Chondrocyte (in vitro differentiated cells): ENCODE data around the gene CPT1B. TPM values are rescaled to one million over a fixed set of nuclear protein-coding genes. Genes with fewer than 3 reads are reported as not detected.

Experiments
- DNase-seq: peaks from one replicate; pipeline ENCODE4 v3.0.0; 2021; ENCODE audit warnings: mixed read lengths, low spot score
- H3K27ac Mint-ChIP-seq: one replicate; pipeline ENCODE4 v1.8.0; 2021; ENCODE audit warnings: mild to moderate bottlenecking, moderate library complexity, mixed read lengths; ENCODE audit not compliant: unreplicated experiment
- H3K27me3 Mint-ChIP-seq: 2 replicates; pipeline ENCODE4 v1.8.0; 2021; ENCODE audit warnings: low read depth, mixed read lengths
- H3K36me3 Mint-ChIP-seq: 2 replicates; pipeline ENCODE4 v1.8.0; 2021; ENCODE audit warnings: low read depth, mixed read lengths
- H3K4me1 Mint-ChIP-seq: 2 replicates; pipeline ENCODE4 v1.8.0; 2021; ENCODE audit warnings: low read depth, mild to moderate bottlenecking, mixed read lengths
- H3K4me3 Mint-ChIP-seq: one replicate; pipeline ENCODE4 v1.8.0; 2021; ENCODE audit warnings: mild to moderate bottlenecking, moderate library complexity, mixed read lengths; ENCODE audit not compliant: unreplicated experiment
- H3K9me3 Mint-ChIP-seq: 2 replicates; pipeline ENCODE4 v1.8.0; 2021; ENCODE audit warnings: low read depth, mixed read lengths
- total RNA-seq: library from RNA; stranded (reverse); gene quantifications from 3 replicates; pipeline ENCODE4 v1.2.1, GENCODE V29; 2021
- TF ChIP-seq, protein P1 (sequence below): fragments of 200-600 bp; sonication (generic); IDR thresholded peaks from 2 replicates; pipeline ENCODE4 v1.5.0; 2021; ENCODE audit warnings: antibody characterized with exemption, mild to moderate bottlenecking, moderate library complexity

Gene CPT1B
- total RNA-seq, 1 donor from 2014 or later: 33.9 TPM

DNA sequence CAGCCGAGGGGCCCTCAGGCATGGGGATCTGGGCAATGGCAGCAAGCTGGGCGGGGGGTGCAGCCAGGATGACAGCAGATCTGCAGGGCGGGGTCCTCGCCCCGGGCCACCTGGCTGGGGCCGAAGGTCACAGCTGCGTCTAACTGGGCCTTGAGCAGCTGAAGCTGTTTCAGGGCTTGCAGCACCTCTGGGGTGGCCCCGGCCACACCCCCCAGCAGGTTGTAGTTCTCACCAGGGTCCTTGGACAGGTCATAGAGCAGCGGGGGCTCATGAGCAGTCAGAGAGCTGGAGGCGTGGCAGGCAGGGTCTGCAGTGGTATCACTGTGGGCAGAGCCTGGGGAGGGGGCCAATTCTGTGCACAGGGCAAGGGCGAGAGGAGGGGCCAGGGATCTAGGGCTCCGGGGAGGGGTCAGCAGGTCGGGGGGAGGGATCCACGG is 46.9 kb upstream of the CPT1B start:
- no peak overlapping the region for H3K27ac Mint-ChIP-seq

DNA sequence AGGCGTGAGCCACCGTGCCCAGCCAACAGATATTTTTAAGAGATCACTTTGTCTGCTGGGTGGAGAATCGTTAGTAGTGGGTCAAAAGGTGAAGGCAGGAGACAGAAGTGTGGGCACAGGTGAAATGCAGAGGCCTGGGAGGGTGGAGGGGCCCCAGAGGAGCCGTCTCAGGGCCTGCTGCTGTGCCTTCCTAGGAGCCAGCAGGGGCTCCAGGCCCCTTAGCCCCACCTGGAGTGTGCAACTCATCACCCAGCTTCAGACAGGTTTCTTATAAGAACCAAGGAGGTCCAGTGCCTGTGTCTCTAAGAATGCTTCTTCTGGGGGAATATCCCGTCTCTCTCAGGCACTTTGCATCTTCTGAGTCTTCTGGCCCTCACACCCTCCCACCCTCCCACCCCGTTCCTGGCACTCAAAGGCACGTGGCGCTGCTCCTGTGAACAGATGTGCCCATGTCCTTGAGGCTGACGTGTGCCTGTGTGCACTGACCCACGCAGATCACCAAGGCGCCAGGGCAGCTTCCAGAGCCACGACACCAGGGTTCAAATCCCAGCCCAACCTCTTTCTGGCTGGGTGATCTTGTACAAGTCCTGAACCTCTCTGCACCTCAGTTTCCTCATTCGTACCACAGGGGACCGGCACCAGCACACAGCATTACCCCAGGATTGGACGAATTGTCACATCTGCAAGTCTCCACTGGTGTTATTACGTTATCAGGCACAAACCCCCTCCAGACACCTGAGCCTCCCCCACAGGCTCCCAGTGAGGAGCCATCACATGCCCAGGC is 46.3 kb upstream of the CPT1B start:
- Mint-ChIP-seq H3K27me3 (no peaks in the 10 kb centered on the region), H3K4me3 (no peak overlapping the region), H3K27ac (no peak overlapping the region), H3K9me3 (no peaks in the 10 kb centered on the region), H3K4me1 (peaks cover 37% of the 10 kb centered on the region), H3K36me3 (no peaks in the 10 kb centered on the region)
- no peak for DNase-seq
- TF ChIP-seq, protein P1, sequence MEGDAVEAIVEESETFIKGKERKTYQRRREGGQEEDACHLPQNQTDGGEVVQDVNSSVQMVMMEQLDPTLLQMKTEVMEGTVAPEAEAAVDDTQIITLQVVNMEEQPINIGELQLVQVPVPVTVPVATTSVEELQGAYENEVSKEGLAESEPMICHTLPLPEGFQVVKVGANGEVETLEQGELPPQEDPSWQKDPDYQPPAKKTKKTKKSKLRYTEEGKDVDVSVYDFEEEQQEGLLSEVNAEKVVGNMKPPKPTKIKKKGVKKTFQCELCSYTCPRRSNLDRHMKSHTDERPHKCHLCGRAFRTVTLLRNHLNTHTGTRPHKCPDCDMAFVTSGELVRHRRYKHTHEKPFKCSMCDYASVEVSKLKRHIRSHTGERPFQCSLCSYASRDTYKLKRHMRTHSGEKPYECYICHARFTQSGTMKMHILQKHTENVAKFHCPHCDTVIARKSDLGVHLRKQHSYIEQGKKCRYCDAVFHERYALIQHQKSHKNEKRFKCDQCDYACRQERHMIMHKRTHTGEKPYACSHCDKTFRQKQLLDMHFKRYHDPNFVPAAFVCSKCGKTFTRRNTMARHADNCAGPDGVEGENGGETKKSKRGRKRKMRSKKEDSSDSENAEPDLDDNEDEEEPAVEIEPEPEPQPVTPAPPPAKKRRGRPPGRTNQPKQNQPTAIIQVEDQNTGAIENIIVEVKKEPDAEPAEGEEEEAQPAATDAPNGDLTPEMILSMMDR: no peak

More for the DNA sequence above, 46.9 kb upstream of the CPT1B start:
- peaks cover 33% of the 10 kb centered on the region for H3K4me1 Mint-ChIP-seq
- no peaks in the 10 kb centered on the region for H3K27me3 Mint-ChIP-seq
- TF ChIP-seq, protein P1: no peak
- DNase-seq: no peak
- no peaks in the 10 kb centered on the region for H3K36me3 Mint-ChIP-seq
- no peak overlapping the region for H3K4me3 Mint-ChIP-seq
- H3K9me3 Mint-ChIP-seq: no peaks in the 10 kb centered on the region

DNA sequence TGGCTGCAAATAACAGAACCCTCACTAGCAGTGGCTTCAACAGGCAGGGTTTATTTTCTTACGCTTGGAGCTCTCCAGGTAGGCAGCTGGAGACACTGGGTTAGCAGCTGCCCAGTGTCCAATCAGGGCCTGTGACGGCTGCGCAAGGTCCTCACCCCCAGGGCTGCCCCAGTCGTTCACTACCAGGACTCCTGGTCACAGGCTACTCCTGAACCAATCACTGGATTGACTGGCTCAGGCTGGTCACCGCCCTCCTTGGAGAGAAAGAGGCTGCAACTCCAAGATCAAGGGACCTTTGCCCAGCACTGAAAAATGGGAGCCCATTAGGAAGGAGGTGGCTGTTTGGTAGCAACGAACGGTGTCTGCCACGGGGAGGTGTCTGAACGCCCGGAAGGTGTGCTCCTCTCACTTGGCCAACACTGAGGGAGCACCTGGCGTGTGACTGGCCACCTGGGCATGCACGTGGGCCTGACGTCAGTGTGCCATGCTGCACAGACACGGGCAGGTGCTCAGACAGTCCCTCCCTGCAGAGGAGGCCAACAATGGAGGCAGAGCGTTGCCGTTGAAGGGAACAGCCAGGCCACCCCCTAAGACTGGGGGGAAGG is 44.6 kb upstream of the CPT1B start:
- TF ChIP-seq, protein P1: no peak
- peaks cover 5% of the 10 kb centered on the region for H3K27me3 Mint-ChIP-seq
- no peaks in the 10 kb centered on the region for H3K36me3 Mint-ChIP-seq
- no peak overlapping the region for H3K27ac Mint-ChIP-seq
- no peaks in the 10 kb centered on the region for H3K9me3 Mint-ChIP-seq
- no peak for DNase-seq
- peaks cover 29% of the 10 kb centered on the region for H3K4me1 Mint-ChIP-seq
- H3K4me3 Mint-ChIP-seq: no peak overlapping the region

DNA sequence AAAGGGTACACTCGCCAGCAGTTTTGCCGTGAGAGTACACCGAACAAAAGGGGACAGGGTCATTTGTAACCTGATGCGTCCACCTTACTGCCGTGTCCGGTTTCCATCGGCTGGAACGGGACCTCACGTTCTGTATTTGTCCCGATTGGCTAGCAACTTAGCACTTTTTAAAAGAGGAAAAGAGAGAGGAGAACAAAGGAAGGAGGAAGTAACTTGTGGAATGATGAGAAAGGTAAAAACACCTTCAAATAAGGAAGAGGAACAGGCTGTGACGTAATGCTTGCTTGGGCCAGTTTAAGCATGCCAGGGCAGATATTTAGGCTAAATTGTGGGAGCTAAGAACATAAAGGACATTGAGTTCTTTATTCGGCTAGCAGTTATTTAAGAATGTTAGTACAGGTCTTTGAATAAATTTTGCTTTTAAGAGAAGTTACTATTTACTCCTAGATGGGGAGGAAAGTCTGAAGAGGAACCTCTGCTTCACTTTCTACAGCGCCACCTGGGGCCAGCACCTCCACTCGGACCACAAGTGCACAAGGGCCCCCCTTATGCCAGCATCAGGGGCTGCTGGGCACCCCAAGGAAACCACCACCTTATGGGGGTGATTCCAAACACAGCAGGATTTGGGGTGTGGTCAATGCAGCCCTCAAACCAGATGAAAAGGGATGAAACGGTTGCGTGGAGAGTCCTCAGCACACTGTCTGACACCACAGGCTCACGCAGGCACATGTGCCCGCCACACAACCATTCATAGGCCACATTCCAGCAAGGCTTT is 43.9 kb upstream of the CPT1B start:
- H3K4me3 Mint-ChIP-seq: peak overlapping the region; percentile 26
- TF ChIP-seq, protein P1: peak; percentile 42
- peaks cover 7% of the 10 kb centered on the region for H3K27me3 Mint-ChIP-seq
- H3K4me1 Mint-ChIP-seq: peaks cover 26% of the 10 kb centered on the region
- no peaks in the 10 kb centered on the region for H3K36me3 Mint-ChIP-seq
- no peak for DNase-seq
- H3K27ac Mint-ChIP-seq: no peak overlapping the region
- H3K9me3 Mint-ChIP-seq: no peaks in the 10 kb centered on the region

DNA sequence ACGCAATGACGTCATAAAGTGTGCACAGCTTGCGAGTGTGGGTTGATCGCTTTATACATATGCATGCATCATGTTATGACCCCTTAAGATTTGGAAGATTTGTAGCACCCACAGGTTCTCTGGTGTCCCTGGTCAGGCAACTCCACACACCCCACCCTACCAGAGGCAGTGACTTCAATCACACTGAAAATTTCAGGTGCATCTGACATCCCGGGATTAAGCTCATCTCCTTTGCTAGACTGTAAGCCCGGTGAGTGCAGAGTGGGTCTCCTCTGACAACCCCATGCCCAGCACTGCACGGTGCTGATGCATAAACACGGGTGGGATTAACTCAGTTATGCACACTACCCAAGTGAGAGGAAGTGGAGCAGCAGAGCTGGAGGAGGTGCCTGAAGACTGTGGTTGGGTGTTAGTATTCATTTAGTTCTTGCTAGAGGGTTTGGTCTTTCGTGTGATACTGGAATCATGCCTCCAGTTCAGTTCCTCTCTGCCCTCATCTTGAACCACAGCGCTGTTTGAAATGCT is 43.2 kb upstream of the CPT1B start:
- TF ChIP-seq, protein P1: no peak
- Mint-ChIP-seq H3K27ac (no peak overlapping the region), H3K36me3 (no peaks in the 10 kb centered on the region), H3K4me3 (peak overlapping the region; percentile 26), H3K9me3 (no peaks in the 10 kb centered on the region), H3K27me3 (peaks cover 7% of the 10 kb centered on the region), H3K4me1 (peaks cover 24% of the 10 kb centered on the region)
- no peak for DNase-seq
